ENCODE data around the gene PTPRG. TPM values are rescaled to one million over a fixed set of nuclear protein-coding genes. Genes with fewer than 3 reads are reported as not detected.

The PTPRG gene
- total RNA-seq, 1 donor from 2014 or later = 80.7 TPM

DNA sequence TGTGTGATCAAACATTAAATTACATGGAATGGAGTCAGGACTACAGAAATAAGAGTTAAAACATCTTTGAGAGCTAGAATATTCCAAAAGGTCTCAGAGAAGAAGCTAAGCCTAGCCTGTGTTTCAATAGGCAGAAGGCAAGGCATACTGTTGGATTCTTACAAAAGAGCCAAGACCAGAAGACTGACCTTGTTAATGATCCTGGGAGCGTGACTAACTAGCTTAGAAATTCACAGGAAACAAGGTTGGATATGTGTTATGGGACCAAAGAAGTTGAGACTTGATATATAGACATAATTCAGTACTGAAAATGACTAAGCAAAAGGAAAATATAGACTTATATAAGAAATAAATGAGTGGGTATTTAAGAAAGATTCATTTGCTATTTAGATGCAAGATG is 761.9 kb downstream of the PTPRG start:
- Mint-ChIP-seq H3K4me1 (ENCODE audit: unreplicated experiment) (peaks cover 2% of the 10 kb centered on the region), H3K9me3 (ENCODE audit: unreplicated experiment) (no peaks in the 10 kb centered on the region), H3K36me3 (ENCODE audit: low read depth, unreplicated experiment) (no peaks in the 10 kb centered on the region), H3K27ac (ENCODE audit: unreplicated experiment) (no peak overlapping the region), H3K27me3 (ENCODE audit: unreplicated experiment) (peaks cover 2% of the 10 kb centered on the region), H3K4me3 (ENCODE audit: unreplicated experiment) (no peak overlapping the region)
- TF ChIP-seq, protein P1, sequence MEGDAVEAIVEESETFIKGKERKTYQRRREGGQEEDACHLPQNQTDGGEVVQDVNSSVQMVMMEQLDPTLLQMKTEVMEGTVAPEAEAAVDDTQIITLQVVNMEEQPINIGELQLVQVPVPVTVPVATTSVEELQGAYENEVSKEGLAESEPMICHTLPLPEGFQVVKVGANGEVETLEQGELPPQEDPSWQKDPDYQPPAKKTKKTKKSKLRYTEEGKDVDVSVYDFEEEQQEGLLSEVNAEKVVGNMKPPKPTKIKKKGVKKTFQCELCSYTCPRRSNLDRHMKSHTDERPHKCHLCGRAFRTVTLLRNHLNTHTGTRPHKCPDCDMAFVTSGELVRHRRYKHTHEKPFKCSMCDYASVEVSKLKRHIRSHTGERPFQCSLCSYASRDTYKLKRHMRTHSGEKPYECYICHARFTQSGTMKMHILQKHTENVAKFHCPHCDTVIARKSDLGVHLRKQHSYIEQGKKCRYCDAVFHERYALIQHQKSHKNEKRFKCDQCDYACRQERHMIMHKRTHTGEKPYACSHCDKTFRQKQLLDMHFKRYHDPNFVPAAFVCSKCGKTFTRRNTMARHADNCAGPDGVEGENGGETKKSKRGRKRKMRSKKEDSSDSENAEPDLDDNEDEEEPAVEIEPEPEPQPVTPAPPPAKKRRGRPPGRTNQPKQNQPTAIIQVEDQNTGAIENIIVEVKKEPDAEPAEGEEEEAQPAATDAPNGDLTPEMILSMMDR (IDR thresholded peaks at IDR 0.05; ENCODE audit: unreplicated experiment) = no peak
- no peak for DNase-seq (ENCODE audit: low spot score)

DNA sequence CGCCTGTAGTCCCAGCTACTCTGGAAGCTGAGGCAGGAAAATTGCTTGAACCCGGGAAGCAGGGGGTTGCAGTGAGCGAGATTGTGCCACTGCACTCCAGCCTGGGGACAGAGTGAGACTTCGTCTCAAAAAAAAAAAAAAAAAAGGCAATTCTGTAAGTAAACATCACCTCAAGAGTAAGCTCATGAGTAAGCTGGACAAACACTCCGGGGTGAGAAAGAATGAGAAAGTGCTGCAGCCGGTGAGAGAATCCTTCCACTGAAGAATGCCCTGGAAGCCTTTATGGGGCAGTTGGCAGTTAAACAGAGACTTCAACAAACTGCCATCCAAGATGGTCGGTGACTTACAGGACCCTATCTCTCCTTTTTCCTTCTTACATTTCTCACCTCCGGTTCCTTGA is 764.5 kb downstream of the PTPRG start:
- TF ChIP-seq, protein P1 (IDR thresholded peaks at IDR 0.05; ENCODE audit: unreplicated experiment) = no peak
- Mint-ChIP-seq H3K4me1 (ENCODE audit: unreplicated experiment) (no peaks in the 10 kb centered on the region), H3K27me3 (ENCODE audit: unreplicated experiment) (no peaks in the 10 kb centered on the region), H3K27ac (ENCODE audit: unreplicated experiment) (no peak overlapping the region), H3K9me3 (ENCODE audit: unreplicated experiment) (no peaks in the 10 kb centered on the region), H3K36me3 (ENCODE audit: low read depth, unreplicated experiment) (no peaks in the 10 kb centered on the region), H3K4me3 (ENCODE audit: unreplicated experiment) (no peak overlapping the region)
- DNase-seq (ENCODE audit: low spot score) = no peak

DNA sequence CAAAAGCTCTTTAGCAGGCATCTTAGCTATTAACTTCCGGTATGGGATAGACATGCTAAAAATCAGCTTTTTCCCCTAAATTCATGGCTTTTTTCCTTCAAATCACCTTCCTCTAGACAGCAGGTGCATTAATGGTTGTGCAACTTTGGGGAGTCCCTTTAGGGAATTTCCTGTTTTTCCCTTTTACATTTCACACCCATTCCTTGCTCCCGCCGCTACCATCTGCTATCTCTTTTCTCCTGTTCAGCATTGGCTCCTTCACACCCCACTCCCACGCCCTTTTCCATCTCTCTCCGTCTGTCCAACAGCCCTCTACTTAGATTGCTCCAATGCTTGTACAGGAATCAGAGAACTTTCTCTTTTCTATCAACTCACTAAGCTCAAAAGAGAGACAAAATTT is 768.6 kb downstream of the PTPRG start:
- TF ChIP-seq, protein P1 (IDR thresholded peaks at IDR 0.05; ENCODE audit: unreplicated experiment) = no peak
- peaks cover 6% of the 10 kb centered on the region for H3K4me1 Mint-ChIP-seq (ENCODE audit: unreplicated experiment)
- no peaks in the 10 kb centered on the region for H3K9me3 Mint-ChIP-seq (ENCODE audit: unreplicated experiment)

DNA sequence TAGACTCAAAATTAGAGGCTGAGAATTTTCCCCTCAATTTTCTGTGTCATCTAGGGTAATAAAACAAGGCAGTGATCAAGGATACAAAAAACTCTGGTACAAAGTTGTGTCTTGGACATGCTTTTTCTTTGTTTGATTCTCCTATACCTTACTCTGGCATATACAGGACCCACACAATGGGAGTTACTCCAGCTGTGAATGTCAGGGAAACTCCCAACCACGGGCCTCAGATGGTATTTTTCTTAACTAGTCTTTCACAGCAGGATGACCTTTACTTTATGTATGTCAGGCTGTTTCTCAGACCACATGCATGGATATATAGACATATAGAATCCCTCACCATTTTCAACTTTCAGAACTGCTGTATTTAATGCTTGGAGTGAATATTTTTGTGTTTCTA is 770.6 kb downstream of the PTPRG start:
- H3K4me3 Mint-ChIP-seq (ENCODE audit: unreplicated experiment) = no peak overlapping the region
- H3K36me3 Mint-ChIP-seq (ENCODE audit: low read depth, unreplicated experiment) = no peaks in the 10 kb centered on the region
- DNase-seq (ENCODE audit: low spot score) = no peak
- TF ChIP-seq, protein P1 (IDR thresholded peaks at IDR 0.05; ENCODE audit: unreplicated experiment) = no peak
- no peak overlapping the region for H3K27ac Mint-ChIP-seq (ENCODE audit: unreplicated experiment)
- H3K27me3 Mint-ChIP-seq (ENCODE audit: unreplicated experiment) = no peaks in the 10 kb centered on the region
- no peaks in the 10 kb centered on the region for H3K9me3 Mint-ChIP-seq (ENCODE audit: unreplicated experiment)
- peaks cover 6% of the 10 kb centered on the region for H3K4me1 Mint-ChIP-seq (ENCODE audit: unreplicated experiment)

More for the DNA sequence above, 768.6 kb downstream of the PTPRG start:
- no peak overlapping the region for H3K4me3 Mint-ChIP-seq (ENCODE audit: unreplicated experiment)
- DNase-seq (ENCODE audit: low spot score) = no peak
- H3K27ac Mint-ChIP-seq (ENCODE audit: unreplicated experiment) = no peak overlapping the region
- no peaks in the 10 kb centered on the region for H3K27me3 Mint-ChIP-seq (ENCODE audit: unreplicated experiment)
- H3K36me3 Mint-ChIP-seq (ENCODE audit: low read depth, unreplicated experiment) = no peaks in the 10 kb centered on the region

DNA sequence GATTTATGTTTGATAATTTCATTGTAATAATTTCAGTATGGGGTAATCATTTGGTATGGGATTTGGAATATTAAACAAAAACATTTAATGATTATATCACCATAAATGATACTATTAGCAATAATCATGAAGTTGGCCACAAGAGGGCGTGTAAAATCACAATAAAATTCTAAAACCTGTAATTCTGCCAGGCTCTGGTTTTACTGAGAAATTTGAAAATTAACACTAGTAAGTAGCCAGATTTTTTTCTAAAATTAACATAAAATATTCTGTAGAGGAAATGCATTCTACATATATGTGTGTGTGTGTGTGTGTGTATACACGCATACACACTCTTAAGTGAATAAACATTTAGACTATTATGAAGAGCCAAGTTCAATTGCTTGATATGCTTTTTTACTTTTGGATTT is 771.5 kb downstream of the PTPRG start:
- H3K4me1 Mint-ChIP-seq (ENCODE audit: unreplicated experiment) = peaks cover 6% of the 10 kb centered on the region
- H3K36me3 Mint-ChIP-seq (ENCODE audit: low read depth, unreplicated experiment) = no peaks in the 10 kb centered on the region
- peak; percentile 15 for DNase-seq (ENCODE audit: low spot score)
- no peaks in the 10 kb centered on the region for H3K9me3 Mint-ChIP-seq (ENCODE audit: unreplicated experiment)
- no peak overlapping the region for H3K4me3 Mint-ChIP-seq (ENCODE audit: unreplicated experiment)
- TF ChIP-seq, protein P1 (IDR thresholded peaks at IDR 0.05; ENCODE audit: unreplicated experiment) = peak; percentile 90
- H3K27ac Mint-ChIP-seq (ENCODE audit: unreplicated experiment) = no peak overlapping the region
- H3K27me3 Mint-ChIP-seq (ENCODE audit: unreplicated experiment) = no peaks in the 10 kb centered on the region

Measured in endothelial cell (in vitro differentiated cells).